AG09309 (cell line): ENCODE data around the gene DNAJC8.

ENCODE experiments used
- DNase-seq: peaks from one replicate; pipeline ENCODE4 v3.0.0-alpha.2; 2010; ENCODE audit warnings: low read depth
- H3K4me3 ChIP-seq: 2 replicates; pipeline ENCODE4 v1.5.1; 2011; ENCODE audit warnings: mild to moderate bottlenecking, low read depth, low read length, moderate library complexity; ENCODE audit not compliant: control insufficient read depth
- TF ChIP-seq, protein P1 (sequence below): IDR thresholded peaks from 2 replicates; pipeline ENCODE4 v1.5.1; 2011; ENCODE audit warnings: mild to moderate bottlenecking, low read depth, low read length, inconsistent platforms; ENCODE audit not compliant: insufficient read depth, control insufficient read depth; ENCODE audit errors: missing control alignments

DNAJC8 gene

DNA sequence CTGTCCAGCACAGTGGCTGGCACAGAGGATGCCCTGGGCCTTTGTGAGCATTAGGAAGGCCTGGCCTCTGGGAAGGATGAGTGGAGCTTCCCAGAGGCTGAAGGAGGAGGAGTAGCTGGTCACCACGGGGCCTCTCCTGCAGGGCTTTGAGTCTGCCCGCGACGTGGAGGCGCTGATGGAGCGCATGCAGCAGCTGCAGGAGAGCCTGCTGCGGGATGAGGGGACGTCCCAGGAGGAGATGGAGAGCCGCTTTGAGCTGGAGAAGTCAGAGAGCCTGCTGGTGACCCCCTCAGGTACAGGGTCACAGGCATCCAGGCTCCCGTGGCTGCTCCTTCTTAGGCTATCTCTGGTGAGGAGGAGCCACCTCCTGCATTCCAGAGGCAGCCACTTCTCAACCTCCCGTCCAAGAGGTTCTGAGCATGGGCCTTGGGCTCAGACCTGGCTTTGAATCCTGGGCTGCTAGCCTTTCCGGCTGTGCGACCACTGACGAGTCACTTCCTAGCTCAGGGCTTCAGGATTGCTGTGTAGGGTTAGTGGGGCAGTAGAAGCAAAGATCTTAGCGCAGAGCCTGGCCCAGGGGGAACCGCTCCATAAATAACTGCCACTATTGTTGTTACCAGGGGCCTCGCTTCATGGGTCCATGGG, 40.5 kb upstream of the DNAJC8 start:
- no peak for DNase-seq
- TF ChIP-seq, protein P1, sequence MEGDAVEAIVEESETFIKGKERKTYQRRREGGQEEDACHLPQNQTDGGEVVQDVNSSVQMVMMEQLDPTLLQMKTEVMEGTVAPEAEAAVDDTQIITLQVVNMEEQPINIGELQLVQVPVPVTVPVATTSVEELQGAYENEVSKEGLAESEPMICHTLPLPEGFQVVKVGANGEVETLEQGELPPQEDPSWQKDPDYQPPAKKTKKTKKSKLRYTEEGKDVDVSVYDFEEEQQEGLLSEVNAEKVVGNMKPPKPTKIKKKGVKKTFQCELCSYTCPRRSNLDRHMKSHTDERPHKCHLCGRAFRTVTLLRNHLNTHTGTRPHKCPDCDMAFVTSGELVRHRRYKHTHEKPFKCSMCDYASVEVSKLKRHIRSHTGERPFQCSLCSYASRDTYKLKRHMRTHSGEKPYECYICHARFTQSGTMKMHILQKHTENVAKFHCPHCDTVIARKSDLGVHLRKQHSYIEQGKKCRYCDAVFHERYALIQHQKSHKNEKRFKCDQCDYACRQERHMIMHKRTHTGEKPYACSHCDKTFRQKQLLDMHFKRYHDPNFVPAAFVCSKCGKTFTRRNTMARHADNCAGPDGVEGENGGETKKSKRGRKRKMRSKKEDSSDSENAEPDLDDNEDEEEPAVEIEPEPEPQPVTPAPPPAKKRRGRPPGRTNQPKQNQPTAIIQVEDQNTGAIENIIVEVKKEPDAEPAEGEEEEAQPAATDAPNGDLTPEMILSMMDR: no peak
- no peak overlapping the region for H3K4me3 ChIP-seq

DNA sequence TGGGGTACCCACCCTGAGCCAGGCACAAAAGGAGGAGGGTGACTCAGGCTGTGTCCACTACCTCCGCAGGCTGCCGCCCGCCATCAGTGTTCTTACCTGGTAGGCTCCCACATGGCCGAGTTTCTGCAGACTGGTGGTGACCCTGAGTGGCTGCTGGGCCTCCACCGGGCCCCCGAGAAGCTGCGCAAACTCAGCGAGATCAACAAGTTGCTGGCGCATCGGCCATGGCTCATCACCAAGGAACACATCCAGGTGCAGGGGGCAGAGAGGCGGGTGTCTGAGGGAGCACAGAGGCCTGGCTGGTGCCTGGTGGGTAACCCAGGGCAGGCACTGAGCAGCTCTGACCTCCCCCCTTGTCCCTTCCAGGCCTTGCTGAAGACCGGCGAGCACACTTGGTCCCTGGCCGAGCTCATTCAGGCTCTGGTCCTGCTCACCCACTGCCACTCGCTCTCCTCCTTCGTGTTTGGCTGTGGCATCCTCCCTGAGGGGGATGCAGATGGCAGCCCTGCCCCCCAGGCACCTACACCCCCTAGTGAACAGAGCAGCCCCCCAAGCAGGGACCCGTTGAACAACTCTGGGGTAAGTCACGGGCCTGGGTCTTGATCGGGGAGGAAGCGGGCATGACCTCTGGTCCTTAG, 39.5 kb upstream of the DNAJC8 start:
- H3K4me3 ChIP-seq: no peak overlapping the region
- DNase-seq: no peak
- TF ChIP-seq, protein P1: no peak

DNA sequence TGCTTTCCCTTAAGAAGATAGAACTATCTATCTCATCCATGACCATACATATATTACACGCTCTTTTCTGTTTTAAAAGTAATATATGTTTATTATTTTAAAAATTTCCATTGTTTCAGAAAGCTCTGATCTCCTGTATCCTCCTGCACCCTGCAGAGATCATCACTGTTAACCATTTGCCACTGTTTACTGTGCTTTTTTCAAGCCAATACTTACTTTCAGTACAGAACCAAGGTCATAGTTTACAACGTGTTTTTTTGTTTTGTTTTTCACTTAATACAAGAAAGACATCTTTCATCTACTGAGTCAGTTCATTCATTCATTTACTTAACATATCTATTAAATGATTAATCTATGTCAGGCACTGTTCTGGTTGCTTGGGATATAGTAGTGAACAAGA, 36.7 kb upstream of the DNAJC8 start:
- H3K4me3 ChIP-seq: no peak overlapping the region
- TF ChIP-seq, protein P1: no peak

DNA sequence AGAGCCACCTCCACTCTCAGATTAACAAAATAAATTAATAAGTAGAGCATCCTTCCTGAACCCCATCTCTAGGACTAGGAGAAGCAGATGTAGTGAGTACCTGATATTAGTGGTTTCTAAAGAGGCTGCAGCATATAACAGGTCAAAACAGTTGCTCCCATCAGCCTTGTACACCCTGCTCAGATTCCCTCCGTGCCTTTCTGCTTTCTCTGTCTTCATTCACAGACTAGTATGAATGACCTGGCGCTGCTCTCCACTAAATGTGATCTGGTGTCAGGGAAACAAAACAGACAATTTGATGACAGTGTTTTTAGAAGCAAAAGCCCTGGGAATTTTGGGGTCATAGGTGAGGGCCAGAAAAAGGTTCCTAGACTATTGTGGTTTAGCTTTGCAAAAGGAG, 34.8 kb upstream of the DNAJC8 start:
- no peak overlapping the region for H3K4me3 ChIP-seq
- TF ChIP-seq, protein P1: no peak

More for the DNA sequence above, 36.7 kb upstream of the DNAJC8 start:
- DNase-seq: no peak

DNA sequence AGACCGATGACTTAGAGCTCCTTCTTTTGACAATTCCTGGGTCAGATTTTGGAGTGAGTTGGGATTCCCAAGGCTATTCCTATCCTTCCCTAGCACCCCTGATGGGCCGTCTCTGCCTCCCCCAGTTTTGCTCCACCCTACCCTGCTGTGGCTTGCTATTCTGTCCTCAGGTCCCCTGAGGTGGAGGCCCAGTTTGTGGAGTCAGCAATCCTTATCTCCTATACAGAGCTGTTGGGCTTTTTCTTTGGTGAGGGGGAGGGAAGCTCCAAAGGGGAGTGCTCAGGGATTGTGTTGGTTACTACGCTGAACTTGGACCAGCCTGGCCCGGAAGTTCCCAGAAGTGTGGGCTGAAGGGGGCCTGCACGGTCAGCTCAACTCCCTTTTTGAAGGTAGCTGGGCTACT, 34.1 kb upstream of the DNAJC8 start:
- TF ChIP-seq, protein P1: no peak
- no peak for DNase-seq
- H3K4me3 ChIP-seq: no peak overlapping the region

More for the DNA sequence above, 34.8 kb upstream of the DNAJC8 start:
- no peak for DNase-seq

DNA sequence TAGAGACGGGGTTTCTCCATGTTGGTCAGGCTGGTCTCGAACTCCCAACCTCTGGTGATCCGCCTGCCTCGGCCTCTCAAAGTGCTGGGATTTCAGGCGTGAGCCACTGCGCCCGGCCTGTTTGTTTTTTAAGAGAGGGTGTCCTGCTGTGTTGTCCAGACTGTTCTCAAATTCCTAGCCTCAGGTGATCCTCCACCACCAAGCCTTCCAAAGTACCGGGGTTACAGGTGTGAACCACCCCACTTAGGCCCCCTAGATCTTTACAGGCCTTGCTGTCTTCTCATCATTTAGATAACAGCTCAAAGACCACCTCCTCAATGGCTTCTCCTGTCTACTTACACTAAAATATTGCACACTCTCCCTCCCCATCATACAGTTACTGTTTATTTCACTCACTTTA, 32.7 kb upstream of the DNAJC8 start:
- no peak overlapping the region for H3K4me3 ChIP-seq
- TF ChIP-seq, protein P1: no peak
- DNase-seq: no peak
